22Rv1 (cell line): ENCODE results near the gene WWC1.

Source experiments
- H3K27ac ChIP-seq: fragments of 450-650 bp; 2 replicates; pipeline ENCODE4 v1.5.1; 2017
- CTCF ChIP-seq: fragments of 450-650 bp; IDR thresholded peaks from 2 replicates; pipeline ENCODE4 v1.5.1; 2017; ENCODE audit warnings: mild to moderate bottlenecking
- ZFX ChIP-seq: fragments of 450-650 bp; IDR thresholded peaks from 2 replicates; pipeline ENCODE4 v1.6.1; 2017; ENCODE audit warnings: antibody characterized with exemption, borderline replicate concordance

The WWC1 gene

GRCh38 chr5:168494057-168494555 lies 202.7 kb downstream of the WWC1 start:
- no peak overlapping the region for H3K27ac ChIP-seq
- TF ChIP-seq ZFX (no peak), CTCF (no peak)

- TF ChIP-seq ZFX, result no peak
- no peak for TF ChIP-seq CTCF
- no peak overlapping the region for H3K27ac ChIP-seq
Measured at GRCh38 chr5:168502563-168503237, 211.3 kb downstream of the WWC1 start.

GRCh38 chr5:168513861-168514428 lies 222.5 kb downstream of the WWC1 start:
- TF ChIP-seq CTCF (no peak), ZFX (no peak)
- H3K27ac ChIP-seq, result no peak overlapping the region
